A549 (cell line): Measurements from ENCODE around the gene HMX2.

Experiments
- CBX8 ChIP-seq: fragments of 200-600 bp; sonication (generic); IDR thresholded peaks from 2 replicates; pipeline ENCODE4 v1.6.1; 2016
- CEBPB ChIP-seq, 2 experiments: fragments of >200 bp in 1 of 2; sonication (Bioruptor Twin) in 1 of 2; formaldehyde crosslinking in 1 of 2; IDR thresholded peaks; 2 replicates each; pipeline ENCODE4 v1.6.1; 2012 to 2016
- EP300 ChIP-seq, 2 experiments: fragments of >200 bp; sonication (Bioruptor Twin); formaldehyde crosslinking; IDR thresholded peaks; 2 replicates in 1 of 2; 3 replicates in 1 of 2; pipeline ENCODE4 v1.6.1; 2016 to 2017
- RAD21 ChIP-seq, 2 experiments: fragments of >200 bp in 1 of 2; sonication (Bioruptor Twin) in 1 of 2; formaldehyde crosslinking in 1 of 2; IDR thresholded peaks in 1 of 2; conservative IDR thresholded peaks in 1 of 2; 2 replicates in 1 of 2; 3 replicates in 1 of 2; pipeline ENCODE4 v1.6.1; 2012 to 2018; ENCODE audit warnings: inconsistent platforms in 1 of 2
- TP53 ChIP-seq: fragments of 250-450 bp; sonication (Bioruptor Pico); IDR thresholded peaks from 2 replicates; pipeline ENCODE4 v1.5.0; 2021; ENCODE audit warnings: mild to moderate bottlenecking, moderate library complexity
- TF ChIP-seq, protein P1 (sequence below): fragments of >200 bp; sonication (Bioruptor Twin); formaldehyde crosslinking; IDR thresholded peaks from 3 replicates; pipeline ENCODE4 v1.5.1; 2016
- TF ChIP-seq, protein P2 (sequence below): fragments of 450-650 bp; IDR thresholded peaks from 2 replicates; pipeline ENCODE4 v1.6.1; 2014; ENCODE audit warnings: antibody characterized with exemption
- TF ChIP-seq, protein P3 (sequence below): IDR thresholded peaks from 2 replicates; pipeline ENCODE4 v1.6.1; 2012

DNA sequence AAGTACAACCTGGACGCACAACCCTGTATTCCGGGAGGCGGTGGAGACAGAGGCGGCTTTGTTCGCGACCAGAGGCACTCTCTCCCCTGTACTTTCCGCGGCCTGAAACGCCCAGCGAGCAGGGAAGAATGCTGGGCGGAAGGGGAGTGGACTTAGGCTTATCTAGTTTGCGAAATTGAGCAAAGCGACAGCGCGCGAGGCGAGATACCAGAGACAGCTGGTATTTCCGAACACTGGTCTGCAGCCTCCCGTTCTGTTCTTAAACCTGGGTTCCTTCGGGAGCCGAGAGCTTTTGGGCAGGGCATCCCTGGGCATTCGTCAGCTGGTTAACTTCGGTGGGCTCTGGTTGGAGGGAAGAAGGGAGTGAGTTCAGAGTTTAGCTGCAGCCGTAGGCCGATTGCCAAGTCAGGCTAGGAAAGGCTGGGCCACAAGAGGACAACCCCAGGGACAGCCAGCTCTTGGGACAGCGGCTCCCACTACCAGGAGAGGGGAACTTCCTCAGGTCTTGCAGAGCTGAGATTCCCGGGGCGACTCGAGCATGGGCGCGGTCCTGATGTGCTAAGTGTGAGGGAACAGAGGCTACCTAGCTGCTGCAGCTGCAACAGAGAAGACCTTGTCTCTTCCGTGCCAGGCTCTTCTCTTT, 8.3 kb upstream of the HMX2 start:
- TF ChIP-seq, protein P1, sequence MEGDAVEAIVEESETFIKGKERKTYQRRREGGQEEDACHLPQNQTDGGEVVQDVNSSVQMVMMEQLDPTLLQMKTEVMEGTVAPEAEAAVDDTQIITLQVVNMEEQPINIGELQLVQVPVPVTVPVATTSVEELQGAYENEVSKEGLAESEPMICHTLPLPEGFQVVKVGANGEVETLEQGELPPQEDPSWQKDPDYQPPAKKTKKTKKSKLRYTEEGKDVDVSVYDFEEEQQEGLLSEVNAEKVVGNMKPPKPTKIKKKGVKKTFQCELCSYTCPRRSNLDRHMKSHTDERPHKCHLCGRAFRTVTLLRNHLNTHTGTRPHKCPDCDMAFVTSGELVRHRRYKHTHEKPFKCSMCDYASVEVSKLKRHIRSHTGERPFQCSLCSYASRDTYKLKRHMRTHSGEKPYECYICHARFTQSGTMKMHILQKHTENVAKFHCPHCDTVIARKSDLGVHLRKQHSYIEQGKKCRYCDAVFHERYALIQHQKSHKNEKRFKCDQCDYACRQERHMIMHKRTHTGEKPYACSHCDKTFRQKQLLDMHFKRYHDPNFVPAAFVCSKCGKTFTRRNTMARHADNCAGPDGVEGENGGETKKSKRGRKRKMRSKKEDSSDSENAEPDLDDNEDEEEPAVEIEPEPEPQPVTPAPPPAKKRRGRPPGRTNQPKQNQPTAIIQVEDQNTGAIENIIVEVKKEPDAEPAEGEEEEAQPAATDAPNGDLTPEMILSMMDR, result no peak
- no peak for TF ChIP-seq CBX8
- no peak for TF ChIP-seq EP300 (IDR thresholded peaks at IDR 0.05)
- TF ChIP-seq, protein P2, sequence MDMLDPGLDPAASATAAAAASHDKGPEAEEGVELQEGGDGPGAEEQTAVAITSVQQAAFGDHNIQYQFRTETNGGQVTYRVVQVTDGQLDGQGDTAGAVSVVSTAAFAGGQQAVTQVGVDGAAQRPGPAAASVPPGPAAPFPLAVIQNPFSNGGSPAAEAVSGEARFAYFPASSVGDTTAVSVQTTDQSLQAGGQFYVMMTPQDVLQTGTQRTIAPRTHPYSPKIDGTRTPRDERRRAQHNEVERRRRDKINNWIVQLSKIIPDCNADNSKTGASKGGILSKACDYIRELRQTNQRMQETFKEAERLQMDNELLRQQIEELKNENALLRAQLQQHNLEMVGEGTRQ, result no peak
- TF ChIP-seq RAD21 (conservative IDR thresholded peaks at IDR 0.05 in 1 of 2, IDR thresholded peaks at IDR 0.05 in 1 of 2), result no peak
- TF ChIP-seq, protein P3, sequence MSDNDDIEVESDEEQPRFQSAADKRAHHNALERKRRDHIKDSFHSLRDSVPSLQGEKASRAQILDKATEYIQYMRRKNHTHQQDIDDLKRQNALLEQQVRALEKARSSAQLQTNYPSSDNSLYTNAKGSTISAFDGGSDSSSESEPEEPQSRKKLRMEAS, result no peak
- peak in 1 of 2 experiments; percentile 7; a peak in 1 of 4 replicates for TF ChIP-seq CEBPB (IDR thresholded peaks at IDR 0.05)
- no peak for TF ChIP-seq TP53 (CRISPR knock-in tag)
